DMS53 (cell line): ENCODE results near the gene PCDH1.
"Not testable (repeated sequence)": the region's sequence is repeated elsewhere in the genome, so short reads cannot be mapped to it uniquely, and the experiment has no call there.

Source experiments
- DNase-seq: peaks from one replicate; lab custom pipeline; 2025; lab: John Stamatoyannopoulos, UW

Gene PCDH1

DNA sequence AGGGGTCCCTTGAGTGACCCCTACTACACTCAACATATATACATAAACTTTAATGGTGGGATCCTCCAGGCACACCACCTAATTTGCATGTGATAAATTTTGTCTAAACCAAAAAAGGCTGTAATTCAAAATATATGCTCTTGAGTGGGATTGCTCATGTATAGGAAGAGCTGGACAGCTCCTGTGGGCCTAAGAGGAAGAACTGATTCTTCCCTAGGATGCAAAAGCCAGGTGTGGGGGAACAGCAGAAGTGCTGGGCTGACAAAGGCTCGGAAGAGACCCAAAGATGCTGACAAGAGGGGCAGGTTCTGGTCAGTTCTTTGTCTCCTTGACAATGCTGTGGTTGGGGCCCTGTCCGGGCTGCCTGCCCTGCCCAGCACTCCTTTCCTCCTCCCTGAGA is 43.9 kb downstream of the PCDH1 start:
- DNase-seq, result no peak

- no peak for DNase-seq
These were observed 46.1 kb downstream of the PCDH1 start for GRCh38 chr5:141832131-141832530.

DNA sequence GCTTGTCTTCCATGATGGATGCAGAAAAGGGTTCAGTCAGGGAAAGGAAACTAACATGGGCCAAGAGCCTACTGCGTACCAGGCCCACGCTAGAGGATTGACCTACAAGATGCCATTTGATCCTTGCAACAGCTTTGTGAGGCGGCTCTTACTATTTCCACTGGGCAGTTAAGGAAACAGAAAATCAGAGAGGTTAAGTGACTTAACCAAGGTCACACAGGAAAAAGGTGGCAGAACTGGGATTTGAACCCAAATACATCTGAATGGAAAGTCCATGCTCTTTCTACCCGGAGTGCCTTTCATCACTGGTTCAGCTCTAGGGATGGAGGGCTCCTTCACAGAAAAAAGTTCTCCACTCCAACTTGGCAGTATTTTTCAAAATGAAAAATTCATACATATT is 50.0 kb downstream of the PCDH1 start:
- no peak for DNase-seq

DNA sequence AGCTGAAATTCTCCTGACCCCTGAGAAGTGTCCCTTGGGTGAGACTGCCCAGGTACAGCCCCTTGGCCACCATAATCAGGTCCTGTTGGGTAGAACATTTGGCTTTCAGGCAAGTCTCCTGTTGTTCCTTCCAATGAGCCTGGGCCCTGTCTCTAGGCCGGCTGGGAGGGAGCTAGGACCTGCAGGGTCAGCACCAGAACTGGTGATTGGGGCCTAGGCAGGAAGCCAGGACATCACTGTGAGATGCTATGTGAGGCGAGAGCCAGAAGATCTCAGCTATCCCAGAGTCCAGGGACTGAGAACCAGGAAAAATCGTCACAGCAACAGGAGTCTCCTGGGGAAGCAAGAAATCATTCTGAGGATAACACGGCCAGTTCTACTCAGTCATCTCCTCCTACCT is 51.5 kb downstream of the PCDH1 start:
- DNase-seq, result no peak

DNA sequence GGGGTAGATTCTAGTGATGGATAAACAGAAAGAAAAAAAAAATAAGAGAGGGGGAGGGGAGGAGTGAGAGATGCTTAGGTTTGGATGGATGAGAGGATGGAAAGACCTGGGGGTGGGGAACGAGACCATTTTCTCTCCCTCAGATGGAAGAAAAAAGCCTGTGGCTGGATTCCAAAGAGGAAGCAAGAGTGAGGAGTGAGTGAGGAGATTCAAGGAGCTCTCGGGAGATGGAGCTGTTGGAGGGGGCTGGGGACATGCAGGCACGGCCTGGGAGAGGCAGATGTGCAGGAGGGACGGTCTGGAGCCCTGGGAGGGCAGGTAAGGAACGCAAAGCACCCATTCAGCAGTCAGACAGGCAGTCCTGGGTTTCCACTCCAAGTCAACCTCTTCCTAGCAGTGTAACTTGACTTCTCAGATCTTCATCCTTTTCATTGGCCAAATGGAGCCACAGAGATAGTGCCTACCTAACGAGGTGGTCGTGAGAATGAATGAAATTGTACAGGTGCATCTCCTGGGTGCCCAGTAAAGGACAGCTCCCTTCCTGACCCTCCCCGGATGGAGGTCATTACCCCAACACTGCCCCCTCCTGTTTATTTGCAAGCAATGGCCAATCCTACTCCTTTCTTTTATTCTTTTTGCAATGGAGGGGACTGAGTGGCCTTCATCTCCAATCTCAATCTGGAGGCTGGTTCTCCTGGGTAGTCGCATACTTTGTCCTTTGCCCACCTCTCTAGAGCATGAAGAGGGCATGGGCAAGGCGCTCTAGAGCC is 52.2 kb downstream of the PCDH1 start:
- DNase-seq, result peak; percentile 60

DNA sequence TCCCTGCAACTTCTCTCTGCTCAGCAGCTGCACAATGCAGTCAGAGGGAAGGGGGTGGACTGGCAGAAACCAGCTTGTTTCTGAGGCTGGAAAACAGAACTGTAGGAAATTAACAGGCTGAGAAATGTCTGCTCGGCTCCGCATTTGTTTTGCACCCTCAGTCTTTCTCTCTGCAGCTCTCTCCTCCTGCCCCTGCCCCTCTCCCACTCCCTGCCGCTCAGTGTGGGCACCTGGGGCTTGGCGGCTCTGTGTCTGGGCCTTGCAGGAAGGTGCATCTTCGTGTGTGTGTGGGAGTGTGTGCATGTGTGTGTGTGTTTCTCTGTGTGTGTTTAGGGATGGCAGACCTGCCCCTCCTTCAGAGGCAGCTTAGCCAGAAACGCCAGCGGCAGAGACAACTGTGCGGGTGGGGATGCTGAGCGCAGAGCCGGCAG is 53.0 kb downstream of the PCDH1 start:
- no peak for DNase-seq

DNA sequence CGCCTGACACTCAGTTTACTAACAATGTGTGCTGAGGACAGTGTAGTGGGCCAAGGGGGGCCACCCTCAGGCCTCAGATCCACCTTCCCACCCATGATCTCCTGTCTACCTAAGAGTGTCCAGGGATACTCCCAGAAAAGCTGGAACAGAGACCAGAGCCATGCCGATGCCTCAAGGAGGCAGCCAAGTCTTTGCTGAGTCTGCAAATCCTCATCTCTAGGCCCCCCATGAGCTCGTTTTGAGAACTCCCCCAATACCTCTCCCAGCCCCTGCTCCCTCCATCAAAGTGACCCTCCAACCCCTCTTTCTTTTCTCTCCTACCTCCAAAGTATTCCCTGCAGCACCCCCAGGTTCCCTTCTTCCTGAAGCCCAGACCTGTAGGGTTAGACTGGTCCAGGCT is 53.5 kb downstream of the PCDH1 start:
- no peak for DNase-seq

DNA sequence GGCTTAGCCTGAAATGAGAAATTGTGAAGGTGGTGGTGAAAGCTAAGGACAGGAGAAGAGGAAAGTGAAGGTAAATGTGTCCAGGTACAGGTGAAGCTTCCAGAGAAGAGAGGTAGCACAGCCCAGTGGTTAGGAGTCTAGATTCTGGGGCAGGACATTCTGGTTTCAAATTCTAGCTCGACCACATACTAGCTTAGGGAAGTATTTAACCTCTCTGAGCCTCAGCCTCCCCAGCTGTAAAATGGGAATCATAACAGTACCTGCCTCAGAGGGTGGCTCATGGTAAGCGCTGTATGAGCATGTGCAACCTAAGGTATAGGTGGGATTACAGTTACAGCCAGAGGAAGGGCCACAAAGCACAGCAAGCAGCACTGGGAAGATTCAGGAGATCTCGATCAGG is 55.2 kb downstream of the PCDH1 start:
- DNase-seq, result no peak

GRCh38 chr5:141822144-141822543 is 56.1 kb downstream of the PCDH1 start:
- no peak for DNase-seq

DNA sequence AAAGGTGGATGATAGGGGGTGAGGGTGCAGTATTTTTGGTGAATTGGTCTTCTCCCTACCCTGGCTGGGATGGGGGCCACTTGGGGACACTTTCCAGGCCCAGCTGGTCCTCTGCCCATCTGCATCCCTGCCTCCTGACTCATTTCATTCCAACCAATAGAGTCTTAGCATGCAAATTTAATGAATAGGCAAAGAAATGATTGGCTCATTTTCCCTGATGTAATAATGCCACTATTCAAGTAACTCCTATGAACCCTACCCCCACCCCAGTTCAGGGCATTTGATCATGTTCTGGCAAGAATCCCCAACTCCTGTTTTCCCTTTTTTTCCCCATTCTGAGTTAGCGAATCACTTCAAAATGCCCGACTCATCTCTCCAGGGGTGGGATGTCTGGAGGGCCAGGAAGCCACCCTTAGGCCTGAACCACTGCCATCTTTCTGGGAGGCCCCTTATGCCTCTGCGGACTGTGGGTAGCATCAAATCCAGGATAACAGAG is 56.7 kb downstream of the PCDH1 start:
- peak; percentile 60 for DNase-seq

DNA sequence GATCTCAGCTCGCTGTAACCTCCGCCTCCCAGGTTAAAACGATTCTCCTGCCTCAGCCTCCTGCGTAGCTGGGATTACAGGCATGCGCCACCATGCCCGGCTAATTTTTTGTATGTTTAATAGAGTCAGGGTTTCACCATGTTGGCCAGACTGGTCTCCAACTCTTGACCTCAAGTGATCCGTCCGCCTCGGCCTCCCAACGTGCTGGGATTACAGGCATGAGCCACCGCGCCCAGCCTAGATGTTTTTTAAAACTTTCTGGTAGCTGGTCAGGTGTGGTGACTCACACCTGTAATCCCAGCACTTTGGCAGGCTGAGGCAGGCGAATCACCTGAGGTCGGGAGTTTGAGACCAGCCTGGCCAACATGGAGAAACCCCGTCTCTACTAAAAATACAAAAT is 57.5 kb downstream of the PCDH1 start:
- not testable (repeated sequence) for DNase-seq

- no peak for DNase-seq
These were observed 60.6 kb downstream of the PCDH1 start for GRCh38 chr5:141817631-141818030.

DNA sequence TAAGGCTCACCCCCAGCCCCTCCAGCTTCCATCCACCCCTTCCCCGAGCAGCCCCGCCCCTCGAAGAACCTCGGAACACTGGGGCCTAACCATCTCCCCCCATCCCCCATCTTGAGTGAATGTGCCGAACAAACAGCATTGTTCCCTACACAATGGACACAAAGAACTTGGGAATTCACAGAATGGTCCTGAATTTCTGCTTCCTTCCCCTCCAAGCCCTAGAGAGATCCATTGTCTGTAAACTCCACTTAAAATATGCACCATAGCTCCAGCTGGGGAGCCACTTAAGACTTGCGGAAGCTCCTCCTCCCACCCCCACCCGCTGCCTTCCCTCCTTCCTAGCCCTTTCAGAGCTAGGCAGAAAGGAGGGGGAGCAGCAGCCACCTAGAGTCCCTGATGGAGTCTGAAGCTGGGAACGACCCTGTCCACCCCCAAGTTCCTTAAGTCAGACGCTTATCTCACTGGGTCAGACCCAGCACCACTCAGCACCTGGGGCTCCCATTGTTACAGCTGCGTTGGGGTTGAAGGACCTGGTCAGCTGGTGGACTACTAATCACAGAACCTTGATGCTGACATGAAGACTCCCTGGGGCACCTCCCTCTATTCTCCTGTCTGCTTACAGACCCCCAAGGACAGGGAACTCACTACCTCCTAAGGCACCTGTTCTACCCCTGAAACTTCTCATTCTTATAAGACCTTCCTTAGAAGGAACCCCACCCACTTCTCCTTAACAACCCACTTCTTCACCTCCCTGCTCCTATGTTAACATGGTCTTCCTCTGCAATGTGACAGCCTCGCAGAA is 61.4 kb downstream of the PCDH1 start:
- DNase-seq, result no peak

GRCh38 chr5:141815796-141816180 is 62.4 kb downstream of the PCDH1 start:
- no peak for DNase-seq

GRCh38 chr5:141815051-141815795 is 63.0 kb downstream of the PCDH1 start:
- no peak for DNase-seq

- DNase-seq, result peak; percentile 86
These were observed 63.9 kb downstream of the PCDH1 start for GRCh38 chr5:141814064-141814964.

- DNase-seq, result no peak
These were observed 65.7 kb downstream of the PCDH1 start for GRCh38 chr5:141812512-141812911.

DNA sequence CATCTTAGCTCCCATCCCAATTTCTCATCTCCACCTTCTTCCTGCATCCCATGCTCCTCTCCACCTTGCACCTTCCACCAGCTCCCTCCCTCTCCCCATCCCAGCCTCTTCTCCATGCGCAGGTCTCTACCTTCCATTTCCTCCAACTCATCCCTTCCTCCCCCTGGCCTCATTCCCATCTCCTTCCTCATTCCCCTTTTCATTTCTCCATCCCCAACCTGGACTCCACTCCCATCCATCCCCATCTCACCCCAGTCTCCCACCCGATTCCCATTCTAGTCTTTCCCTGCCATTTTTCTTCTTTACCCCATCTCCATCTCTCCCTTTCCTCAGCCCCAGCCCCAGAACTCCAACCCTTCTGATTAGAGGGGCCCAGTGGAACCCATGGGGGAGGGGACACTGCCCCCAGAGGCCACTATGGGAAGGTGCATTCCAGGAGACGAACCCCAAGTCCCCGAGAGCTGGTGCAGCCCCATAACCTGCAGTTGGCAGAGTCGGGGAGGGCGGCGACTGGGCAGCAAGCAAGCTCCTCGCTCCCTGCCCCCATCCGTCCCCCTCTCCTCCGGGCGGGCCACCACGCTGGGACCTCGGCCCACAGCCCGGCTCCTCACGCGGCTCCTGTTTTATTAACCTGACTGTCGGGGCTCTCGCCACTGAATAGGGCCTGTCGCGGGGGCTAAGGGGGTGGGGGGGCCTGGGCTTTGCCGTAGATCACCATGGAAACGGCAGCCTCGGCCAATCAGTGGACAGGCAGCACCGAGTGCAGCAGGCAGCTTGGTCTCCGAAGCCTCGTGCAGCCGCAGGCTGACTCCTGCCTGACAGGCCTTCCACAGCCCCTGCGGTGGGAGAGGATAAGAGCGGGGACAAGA is 66.7 kb downstream of the PCDH1 start:
- peak; percentile 71 for DNase-seq

GRCh38 chr5:141810702-141811101 is 67.5 kb downstream of the PCDH1 start:
- DNase-seq, result no peak

GRCh38 chr5:141809380-141810096 is 68.7 kb downstream of the PCDH1 start:
- DNase-seq, result no peak
